Esophagus (tissue), 2 donors: ENCODE measurements around the gene NT5E. TPM values are rescaled to one million over a fixed set of nuclear protein-coding genes. Genes with fewer than 3 reads are reported as not detected.

Experiments used
- H3K27ac ChIP-seq, 2 donors: one replicate each; pipeline ENCODE4 v1.5.1; 2013; ENCODE audit warnings: low read depth in 2 of 2, mild to moderate bottlenecking in 2 of 2, inconsistent platforms in 1 of 2, low read length in 1 of 2, moderate library complexity in 1 of 2
- H3K27me3 ChIP-seq, 2 donors: one replicate each; pipeline ENCODE4 v1.6.1; 2013; ENCODE audit warnings: low read length in 2 of 2, control low read depth in 1 of 2, mild to moderate bottlenecking in 1 of 2; ENCODE audit not compliant: insufficient read depth in 2 of 2, control insufficient read depth in 1 of 2
- H3K36me3 ChIP-seq, 2 donors: one replicate each; pipeline ENCODE4 v1.6.1; 2013; ENCODE audit warnings: low read length in 1 of 2; ENCODE audit not compliant: control insufficient read depth in 2 of 2, insufficient read depth in 2 of 2
- H3K4me1 ChIP-seq, 2 donors: one replicate each; pipeline ENCODE4 v1.6.1; 2013; ENCODE audit warnings: low read length in 1 of 2; ENCODE audit not compliant: control insufficient read depth in 2 of 2, insufficient read depth in 2 of 2
- H3K4me3 ChIP-seq, 2 donors: one replicate each; pipeline ENCODE4 v1.5.1; 2013; ENCODE audit warnings: low read length in 2 of 2, mild to moderate bottlenecking in 2 of 2, low read depth in 1 of 2, moderate library complexity in 1 of 2
- H3K9me3 ChIP-seq, 2 donors: one replicate each; pipeline ENCODE4 v1.6.1; 2013; ENCODE audit warnings: mild to moderate bottlenecking in 2 of 2, low read depth in 1 of 2, low read length in 1 of 2, moderate library complexity in 1 of 2; ENCODE audit not compliant: control insufficient read depth in 2 of 2, insufficient read depth in 1 of 2
- WGBS, 2 donors: extraction: QIAGEN DNeasy Blood & Tissue Kit; methylation state at CpG; one replicate each; pipeline ENCODE4 v1.1.7; 2013; 5-methylcytosine and 5-hydroxymethylcytosine counted together
- polyA plus RNA-seq, 2 donors: library from polyadenylated mRNA; stranded (reverse); fragments of 200-250 nt; gene quantifications; one replicate each; pipeline ENCODE4 v1.2.3, GENCODE V29; 2013
- donor health status: healthy with polysubstance abuse.
- donor health status: Bipolar disorder and iron deficiency.

NT5E gene
- polyA plus RNA-seq, 2 donors = 0.51 to 1.3 TPM

DNA sequence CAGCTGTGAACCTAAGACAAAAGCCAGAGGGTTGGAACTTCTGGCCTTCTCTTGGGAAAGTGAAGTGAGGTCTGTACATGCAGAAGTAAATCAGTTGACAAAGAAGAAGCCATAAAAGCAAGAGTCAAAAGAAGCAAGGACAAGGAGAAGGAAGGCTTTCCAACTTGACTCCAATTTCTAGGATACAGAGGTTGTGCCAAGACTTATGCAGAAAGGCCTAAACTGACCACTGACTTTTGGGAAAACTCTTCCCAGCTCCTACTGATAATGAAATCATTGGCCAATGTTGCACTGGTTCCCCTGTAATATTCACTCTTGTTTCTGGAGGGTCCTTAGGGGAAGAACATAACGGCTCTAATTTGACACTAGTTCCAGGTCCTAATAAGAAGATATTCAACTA, 29.3 kb upstream of the NT5E start:
- Histone ChIP-seq H3K27ac (no peak overlapping the region), H3K4me1 (no peaks in the 10 kb centered on the region), H3K36me3 (no peaks in the 10 kb centered on the region), H3K9me3 (no peaks in the 10 kb centered on the region), H3K27me3 (no peaks in the 10 kb centered on the region), H3K4me3 (no peak overlapping the region)
- WGBS, 2 donors = 90 to 100% methylated on average over 1 of the region's 1 CpG

DNA sequence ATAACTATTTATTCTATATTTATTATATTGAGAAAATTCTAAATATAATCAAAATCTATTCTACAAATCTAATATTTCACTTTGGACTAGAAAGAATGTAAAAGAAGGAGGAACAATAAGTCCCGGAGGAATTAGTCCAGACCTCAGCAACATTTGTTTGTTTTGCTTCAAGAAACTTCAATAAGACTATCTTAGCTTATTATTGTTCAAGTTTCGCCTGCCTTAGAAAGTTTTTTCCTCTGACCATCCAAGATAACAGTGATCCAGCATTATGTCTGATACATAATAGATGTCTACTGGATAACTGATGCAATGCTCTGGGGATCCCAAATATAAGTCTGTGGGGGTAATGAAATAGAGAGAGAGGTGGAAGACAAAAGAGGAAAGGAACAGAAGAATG, 28.7 kb upstream of the NT5E start:
- Histone ChIP-seq H3K36me3 (no peaks in the 10 kb centered on the region), H3K4me1 (no peaks in the 10 kb centered on the region), H3K27me3 (no peaks in the 10 kb centered on the region), H3K9me3 (no peaks in the 10 kb centered on the region), H3K4me3 (no peak overlapping the region), H3K27ac (no peak overlapping the region)
- WGBS, 2 donors = 76 to 87% methylated on average over 2 of the region's 2 CpGs

DNA sequence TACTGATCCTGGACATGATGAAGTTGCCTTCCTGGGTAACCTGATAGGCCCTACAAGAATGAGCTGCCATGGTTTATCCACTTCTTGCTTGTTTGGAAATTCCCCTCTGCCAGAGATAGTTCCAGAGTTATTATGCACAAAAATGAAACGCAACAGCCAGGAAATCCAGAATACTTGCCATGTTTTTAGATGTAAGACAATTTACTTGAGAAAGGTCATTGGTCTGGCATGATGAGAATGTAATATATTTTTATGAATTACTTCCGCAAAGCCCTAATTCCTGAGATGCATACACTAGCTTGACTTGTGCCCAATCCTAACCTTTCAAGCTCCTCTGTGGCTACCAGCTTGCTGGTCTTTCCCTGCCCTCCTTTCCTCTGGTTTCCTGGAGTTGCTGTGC, 27.9 kb upstream of the NT5E start:
- H3K27ac ChIP-seq = no peak overlapping the region
- H3K4me3 ChIP-seq = no peak overlapping the region
- no peaks in the 10 kb centered on the region for H3K36me3 ChIP-seq
- no peaks in the 10 kb centered on the region for H3K4me1 ChIP-seq
- WGBS, 2 donors = 83 to 92% methylated on average over 2 of the region's 2 CpGs
- H3K27me3 ChIP-seq = no peaks in the 10 kb centered on the region
- H3K9me3 ChIP-seq = peaks cover 0 to 3% of the 10 kb centered on the region in 2 donors

DNA sequence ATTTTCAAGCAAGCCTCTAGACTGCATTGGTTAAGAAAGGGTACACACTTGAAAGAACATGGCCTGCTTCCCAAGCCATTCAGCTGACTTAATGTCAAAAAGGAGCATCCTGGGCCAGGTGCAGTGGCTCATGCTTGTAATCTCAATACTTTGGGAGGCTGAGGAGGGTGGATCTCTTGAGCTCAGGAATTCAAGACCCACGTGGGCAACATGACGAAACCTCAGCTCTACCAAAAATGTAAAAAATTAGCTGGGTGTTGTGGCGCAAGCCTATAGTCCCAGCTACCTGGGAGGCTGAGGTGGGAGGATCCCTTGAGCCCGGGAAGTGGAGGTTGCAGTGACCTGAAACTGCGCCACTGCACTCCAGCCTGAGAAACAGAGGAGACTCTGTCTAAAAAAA, 26.9 kb upstream of the NT5E start:
- H3K36me3 ChIP-seq = no peaks in the 10 kb centered on the region
- no peak overlapping the region for H3K4me3 ChIP-seq
- H3K4me1 ChIP-seq = no peaks in the 10 kb centered on the region
- H3K27me3 ChIP-seq = no peaks in the 10 kb centered on the region
- WGBS, 2 donors = 82 to 92% methylated on average over 5 of the region's 5 CpGs
- peaks cover 0 to 3% of the 10 kb centered on the region in 2 donors for H3K9me3 ChIP-seq
- H3K27ac ChIP-seq = no peak overlapping the region

DNA sequence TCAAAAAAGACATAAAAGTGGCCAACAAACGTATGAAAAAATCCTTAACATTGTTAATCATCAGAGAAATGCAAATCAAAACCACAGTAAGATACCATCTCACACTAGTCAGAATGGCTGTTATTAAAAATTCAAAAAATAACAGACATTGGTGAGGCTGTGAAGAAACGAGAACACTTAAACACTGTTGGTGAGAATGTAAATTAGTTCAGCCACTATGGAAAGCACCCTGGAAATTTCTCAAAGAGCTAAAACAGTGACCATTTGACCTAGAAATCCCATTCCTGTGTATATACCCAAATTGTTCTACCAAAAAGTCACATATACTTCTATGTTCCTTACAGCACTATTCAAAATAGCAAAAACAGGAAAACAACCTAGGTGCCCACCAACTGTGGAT, 24.9 kb upstream of the NT5E start:
- Histone ChIP-seq H3K9me3 (peaks cover 0 to 3% of the 10 kb centered on the region in 2 donors), H3K27ac (no peak overlapping the region), H3K36me3 (no peaks in the 10 kb centered on the region), H3K4me1 (no peaks in the 10 kb centered on the region), H3K27me3 (no peaks in the 10 kb centered on the region), H3K4me3 (no peak overlapping the region)
- 80 to 85% methylated on average over 2 of the region's 2 CpGs for WGBS, 2 donors

DNA sequence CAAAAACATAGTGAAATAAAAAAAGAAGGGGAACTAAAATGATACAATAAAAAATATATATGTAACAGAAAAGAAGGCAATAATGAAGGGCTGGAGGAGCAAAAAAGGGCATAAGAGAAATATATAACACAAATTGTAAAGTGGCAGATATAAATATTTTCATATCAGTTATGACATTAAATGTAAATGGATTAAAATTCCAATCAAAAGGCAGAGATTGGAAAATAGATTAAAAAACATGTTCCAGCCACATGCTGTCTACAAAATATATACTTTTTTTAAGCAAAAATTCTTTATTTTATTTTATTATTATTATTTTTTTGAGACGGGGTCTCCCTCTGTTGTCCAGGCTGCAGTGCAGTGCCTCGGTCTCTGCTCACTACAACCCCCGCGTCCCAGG, 23.9 kb upstream of the NT5E start:
- Histone ChIP-seq H3K36me3 (no peaks in the 10 kb centered on the region), H3K4me1 (no peaks in the 10 kb centered on the region), H3K27ac (no peak overlapping the region), H3K27me3 (no peaks in the 10 kb centered on the region), H3K4me3 (no peak overlapping the region), H3K9me3 (peaks cover 0 to 3% of the 10 kb centered on the region in 2 donors)
- 98% methylated on average over 4 of the region's 4 CpGs for WGBS, 2 donors

DNA sequence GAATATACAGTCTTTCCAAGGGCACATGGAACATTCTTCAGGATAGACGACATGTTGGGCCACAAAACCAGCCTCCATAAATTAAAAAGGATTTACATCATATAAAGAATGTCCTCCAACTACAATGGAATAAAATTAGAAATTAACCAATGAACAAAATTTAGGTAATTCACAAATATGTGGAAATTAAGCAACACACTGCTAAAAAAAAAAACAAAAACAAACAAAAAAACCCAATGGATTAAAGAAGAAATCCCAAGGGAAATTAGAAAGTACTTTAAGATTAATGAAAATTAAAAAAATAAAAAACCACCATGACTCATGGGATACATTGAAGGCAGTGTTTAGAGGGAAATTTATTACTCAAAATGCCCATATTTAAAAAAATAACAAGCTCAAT, 21.4 kb upstream of the NT5E start:
- no peak overlapping the region for H3K4me3 ChIP-seq
- H3K9me3 ChIP-seq = peaks cover 0 to 3% of the 10 kb centered on the region in 2 donors
- H3K27ac ChIP-seq = no peak overlapping the region
- WGBS, 2 donors = 71 to 83% methylated on average over 1 of the region's 1 CpG
- no peaks in the 10 kb centered on the region for H3K4me1 ChIP-seq
- H3K27me3 ChIP-seq = no peaks in the 10 kb centered on the region
- no peaks in the 10 kb centered on the region for H3K36me3 ChIP-seq

DNA sequence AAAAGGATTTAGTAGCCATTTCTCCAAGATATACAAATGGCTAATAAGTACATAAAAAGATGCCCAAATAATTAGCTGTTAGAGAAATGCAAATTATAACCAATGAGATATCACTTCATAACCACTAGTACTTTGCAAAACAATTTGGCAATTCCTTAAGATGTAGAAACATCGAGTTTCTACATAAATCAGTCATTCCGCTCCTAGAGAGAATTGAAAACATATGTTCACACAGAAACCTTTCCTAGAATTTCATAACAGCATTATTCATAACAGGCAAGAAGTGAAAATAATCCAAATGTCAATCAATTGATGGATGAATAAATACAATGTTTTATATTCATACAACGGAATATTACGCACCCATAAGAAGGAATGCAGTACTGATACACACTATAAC, 20.5 kb upstream of the NT5E start:
- Histone ChIP-seq H3K27ac (no peak overlapping the region), H3K4me3 (no peak overlapping the region), H3K4me1 (no peaks in the 10 kb centered on the region), H3K27me3 (no peaks in the 10 kb centered on the region), H3K9me3 (peaks cover 0 to 3% of the 10 kb centered on the region in 2 donors), H3K36me3 (no peaks in the 10 kb centered on the region)
- 88 to 92% methylated on average over 4 of the region's 4 CpGs for WGBS, 2 donors

DNA sequence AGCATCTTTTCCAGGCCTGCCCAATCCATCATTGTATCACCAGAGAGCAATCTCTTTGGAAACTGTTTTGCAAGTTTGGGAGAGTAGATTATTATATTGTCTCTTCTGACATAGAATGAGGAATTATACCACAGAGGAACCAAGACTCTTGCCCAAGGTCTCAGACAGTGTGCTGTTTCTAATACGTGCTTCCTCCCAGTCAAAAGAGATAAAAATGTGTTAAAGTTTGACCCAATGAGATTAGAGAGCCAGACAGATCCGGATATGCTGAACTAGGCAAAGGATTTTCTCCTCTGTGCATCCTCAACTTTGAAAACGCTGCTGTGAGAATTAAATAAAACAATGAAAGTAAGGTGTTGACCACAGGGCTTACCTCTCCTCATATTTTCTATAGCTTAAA, 18.6 kb upstream of the NT5E start:
- no peaks in the 10 kb centered on the region for H3K36me3 ChIP-seq
- 68 to 69% methylated on average over 3 of the region's 3 CpGs for WGBS, 2 donors

DNA sequence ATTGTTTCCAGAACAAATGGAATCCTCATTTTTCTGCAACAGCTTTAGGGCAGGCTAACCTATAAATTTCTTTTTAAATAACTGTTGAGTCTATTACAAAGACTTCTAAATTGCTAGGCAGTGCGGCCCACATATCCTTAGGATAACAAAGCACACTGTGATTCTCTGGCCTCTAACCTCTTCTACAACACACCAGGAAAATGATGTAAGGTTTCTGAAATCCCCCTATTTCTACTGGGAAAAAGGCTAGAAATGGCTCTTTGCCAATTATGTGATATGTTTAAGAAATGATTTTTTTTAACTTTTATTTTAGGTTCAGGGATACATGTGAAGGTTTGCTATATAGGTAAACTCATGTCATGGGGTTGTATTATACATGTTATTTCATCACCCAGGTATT, 17.3 kb upstream of the NT5E start:
- H3K4me3 ChIP-seq = no peak overlapping the region
- no peaks in the 10 kb centered on the region for H3K27me3 ChIP-seq
- H3K4me1 ChIP-seq = no peaks in the 10 kb centered on the region
- no peaks in the 10 kb centered on the region for H3K9me3 ChIP-seq
- whole genome bisulfite sequencing, 2 donors = 89 to 93% methylated on average over 1 of the region's 1 CpG
- no peaks in the 10 kb centered on the region for H3K36me3 ChIP-seq
- no peak overlapping the region for H3K27ac ChIP-seq

More for the DNA sequence above, 18.6 kb upstream of the NT5E start:
- Histone ChIP-seq H3K4me1 (no peaks in the 10 kb centered on the region), H3K27ac (no peak overlapping the region), H3K4me3 (no peak overlapping the region), H3K9me3 (peaks cover 0 to 3% of the 10 kb centered on the region in 2 donors), H3K27me3 (no peaks in the 10 kb centered on the region)
